Left ventricle myocardium superior (tissue), 1 donor: Measurements from ENCODE around the gene NCR2. TPM values are rescaled to one million over a fixed set of nuclear protein-coding genes. Genes with fewer than 3 reads are reported as not detected.

Experiments used
- ATAC-seq: fragments of 200-7000 bp; cut with Tn5 transposase; one replicate; pipeline ENCODE4 v1.9.1; 2020; ENCODE audit warnings: mild to moderate bottlenecking, moderate library complexity
- DNase-seq: peaks from one replicate; pipeline ENCODE4 v3.0.0-alpha.2; 2020
- intact Hi-C: fragments of 100-400 bp; cut with micrococcal nuclease; formaldehyde crosslinking; loops from one replicate; pipeline ENCODE4 v1.11.0; 2022
- total RNA-seq: library from RNA; stranded (reverse); fragmentation: NEBNext Ultra II Directional; extraction: Animal tissue kit (Norgen Biotek cat#: 25700); gene quantifications from one replicate; pipeline ENCODE4 v1.2.1, GENCODE V29; 2021
- donor health status: DM: no; HTN: yes; CAD: no; lungs with severe emphysema.

NCR2 gene
- total RNA-seq, 1 donor from 2014 or later = not detected

GRCh38 chr6:41376176-41376575 lies 40.8 kb downstream of the NCR2 start:
- no peak for ATAC-seq
- no peak for DNase-seq
- intact Hi-C loops = no loop called here

DNA sequence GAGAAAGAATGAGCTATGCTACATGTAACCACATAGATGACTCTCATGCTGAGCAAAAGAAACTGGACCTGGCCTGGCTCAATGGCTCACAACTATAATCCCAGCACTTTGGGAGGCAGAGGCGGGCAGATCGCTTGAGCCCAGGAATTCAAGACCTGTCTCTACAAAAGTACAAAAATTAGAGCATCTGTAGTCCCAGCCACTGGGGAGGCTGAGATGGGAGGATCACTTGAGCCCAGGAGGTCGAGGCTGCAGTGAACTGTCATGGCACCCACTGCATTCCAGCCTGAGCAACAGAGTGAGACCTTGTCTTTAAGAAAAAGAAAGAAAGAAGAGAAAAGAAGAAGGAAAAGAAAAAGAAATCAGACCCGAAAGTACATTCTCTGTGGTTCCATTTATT lies 41.7 kb downstream of the NCR2 start:
- intact Hi-C loops = no loop called here
- DNase-seq (no peak), ATAC-seq (no peak)

DNA sequence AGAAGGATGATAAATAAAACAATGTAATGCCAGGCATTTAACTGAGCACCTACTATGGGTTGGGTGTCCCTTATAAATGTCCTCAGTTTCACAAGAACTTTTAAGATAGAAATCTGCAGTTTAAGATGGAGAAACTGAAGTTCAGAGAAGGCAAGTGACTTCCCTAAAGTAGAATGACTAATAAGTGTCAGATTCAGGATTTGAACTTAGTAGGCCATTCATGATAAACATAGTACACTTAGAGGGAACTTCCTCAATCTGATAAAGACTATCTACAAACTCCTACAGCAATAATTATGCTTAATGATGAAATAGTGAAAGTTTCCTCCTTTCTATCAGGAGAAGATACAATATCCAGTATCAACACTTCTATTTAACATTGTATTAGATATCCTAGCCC lies 43.9 kb downstream of the NCR2 start:
- DNase-seq = no peak
- intact Hi-C loops = no loop called here
- no peak for ATAC-seq

- ATAC-seq (no peak), DNase-seq (no peak)
- intact Hi-C loops = no loop called here
These were observed 51.2 kb downstream of the NCR2 start for GRCh38 chr6:41386594-41386993.

DNA sequence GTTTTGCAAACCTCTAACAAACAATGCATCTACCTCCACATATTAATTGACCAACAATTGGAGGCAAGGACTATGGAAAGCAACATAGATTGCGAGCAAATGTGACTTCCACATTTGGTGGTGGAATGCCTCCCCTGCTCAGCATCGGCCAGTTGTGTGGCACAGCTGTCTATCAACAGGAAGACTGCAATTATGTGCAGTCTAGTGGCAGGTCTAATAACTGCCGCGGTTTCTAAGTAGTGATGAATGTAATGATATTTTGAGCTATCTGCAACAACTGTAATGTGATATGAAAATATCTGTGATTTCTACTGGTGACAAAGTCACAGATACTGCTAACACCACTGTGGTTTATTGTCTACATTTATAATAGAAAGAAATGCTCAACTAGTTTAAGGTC lies 56.8 kb downstream of the NCR2 start:
- ATAC-seq = no peak
- intact Hi-C loops = no loop called here
- DNase-seq = no peak

DNA sequence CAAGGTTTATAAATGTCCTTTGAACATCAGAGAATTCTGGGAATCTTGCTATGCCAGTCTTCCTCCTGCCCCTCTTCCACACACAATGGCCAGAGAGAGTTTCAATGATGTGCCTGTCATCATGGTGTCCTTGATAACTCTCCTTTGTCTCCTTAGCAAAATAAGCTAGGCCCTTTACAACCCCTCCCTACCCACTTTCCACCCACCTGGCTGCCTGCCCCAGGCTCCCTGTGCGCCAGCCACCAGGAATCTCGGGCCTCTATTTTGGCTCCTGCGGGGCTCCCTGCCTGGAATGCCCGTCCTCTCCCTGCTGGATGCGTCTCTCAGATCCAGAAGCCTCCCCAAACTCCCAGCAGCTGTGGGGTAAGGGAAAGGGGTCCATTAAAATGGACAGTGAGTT lies 60.9 kb downstream of the NCR2 start:
- ATAC-seq (peak; percentile 55), DNase-seq (peak; percentile 40)

GRCh38 chr6:41399424-41399823 lies 64.0 kb downstream of the NCR2 start:
- ATAC-seq (no peak), DNase-seq (no peak)
- intact Hi-C loops = no loop called here

More for the DNA sequence above, 60.9 kb downstream of the NCR2 start:
- intact Hi-C loops = no loop called here

Other genes with a start within 250 kb of the NCR2 start
- not detected for gene TREML1, start 181.3 kb upstream of the NCR2 start, total RNA-seq
- 0.59 TPM for gene TREM2, start 172.5 kb upstream of the NCR2 start, total RNA-seq
- gene TREML2, start 134.5 kb upstream of the NCR2 start, total RNA-seq = not detected
- gene TREML4, start 107.3 kb upstream of the NCR2 start, total RNA-seq = not detected
- 0.92 TPM for gene TREM1, start 48.9 kb upstream of the NCR2 start, total RNA-seq
- 16.8 TPM for gene FOXP4, start 210.8 kb downstream of the NCR2 start, total RNA-seq